Nephron (organoid): ENCODE results near the gene GLYR1.
"Not testable (repeated sequence)": the region's sequence is repeated elsewhere in the genome, so short reads cannot be mapped to it uniquely, and the experiment has no call there.

Source experiments
- H3K27ac Mint-ChIP-seq, 3 experiments: 2 replicates each; pipeline ENCODE4 v1.8.0; 2020; ENCODE audit warnings: mixed read lengths in 3 of 3, mild to moderate bottlenecking in 2 of 3, moderate library complexity in 1 of 3
- H3K27me3 Mint-ChIP-seq: 2 replicates; pipeline ENCODE4 v1.8.0; 2021; ENCODE audit warnings: low read depth, mild to moderate bottlenecking, moderate library complexity, mixed read lengths
- H3K36me3 Mint-ChIP-seq: 2 replicates; pipeline ENCODE4 v1.8.0; 2020; ENCODE audit warnings: low read depth, mixed read lengths
- H3K4me1 Mint-ChIP-seq: 2 replicates; pipeline ENCODE4 v1.8.0; 2020; ENCODE audit warnings: mixed read lengths
- H3K4me3 Mint-ChIP-seq, 3 experiments: 2 replicates each; pipeline ENCODE4 v1.8.0; 2020; ENCODE audit warnings: mild to moderate bottlenecking in 3 of 3, mixed read lengths in 3 of 3, moderate library complexity in 2 of 3
- H3K9me3 Mint-ChIP-seq: 2 replicates; pipeline ENCODE4 v1.8.0; 2020; ENCODE audit warnings: mixed read lengths
- TF ChIP-seq, protein P1 (sequence below), 3 experiments: fragments of 200-600 bp; sonication (generic); IDR thresholded peaks; one replicate each; pipeline ENCODE4 v1.5.0; 2021; ENCODE audit warnings: antibody characterized with exemption in 3 of 3; ENCODE audit not compliant: unreplicated experiment in 3 of 3

Gene GLYR1

DNA sequence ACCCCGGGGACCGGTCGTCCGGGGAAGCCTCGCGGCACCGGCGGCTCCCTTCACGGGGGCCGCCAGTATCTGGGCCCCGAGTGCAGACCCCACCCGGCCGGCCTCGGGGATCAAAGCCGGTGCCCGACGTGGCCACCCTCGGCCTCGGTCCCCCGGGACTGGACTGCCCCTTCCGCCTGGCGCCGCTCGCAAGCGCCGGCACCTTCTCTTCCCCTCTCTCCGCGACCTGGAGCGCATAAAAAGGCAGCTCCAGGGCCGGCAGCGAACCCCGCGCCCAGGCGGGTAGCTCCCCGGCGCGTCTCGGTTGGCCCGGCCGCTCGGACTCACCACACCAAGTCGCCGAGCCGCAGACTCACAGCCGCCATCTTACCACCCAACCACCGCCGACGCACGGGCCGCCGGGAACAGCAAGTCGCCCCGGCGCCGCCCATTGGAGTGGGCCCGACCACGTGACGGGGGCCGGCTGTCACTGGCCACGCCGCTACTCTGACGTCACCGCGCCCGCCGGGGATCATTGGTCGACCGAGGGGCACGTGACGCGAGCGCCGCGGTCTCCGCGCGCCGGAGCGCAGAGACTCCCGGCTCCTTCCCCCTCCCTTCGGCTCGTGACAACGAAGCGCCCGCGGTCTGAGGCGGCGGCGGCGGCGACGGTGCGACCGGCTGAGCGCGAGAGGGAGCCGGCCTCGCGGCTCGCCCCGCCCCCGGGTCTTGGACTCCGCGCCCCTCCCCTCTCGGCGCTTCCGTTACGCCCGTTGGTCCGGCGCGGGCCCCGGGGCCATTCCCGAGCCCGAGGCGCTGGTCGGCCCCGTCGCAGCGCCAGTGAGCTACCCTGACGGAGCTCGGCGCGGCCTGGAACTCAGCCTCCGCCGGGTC lies at the start of gene GLYR1, which contains the start of gene UBN1:
Gene GLYR1, minus strand, starts transcription at position 388 of the 873 bp plus-strand sequence. Its CDS starts 23 bp downstream, at position 365.
Gene UBN1, plus strand, starts transcription at position 581 of the 873 bp plus-strand sequence. CDS start 5,437 bp downstream, outside the sequence.
- Mint-ChIP-seq H3K4me3 (peak within 1 kb of the TSS; percentile 92 to 94 (median 94)), H3K9me3 (no peaks in the 10 kb centered on the region), H3K27ac (peak within 1 kb of the TSS; percentile 21 to 88 (median 83)), H3K4me1 (peaks cover 46% of the 10 kb centered on the region), H3K27me3 (no peaks in the 10 kb centered on the region), H3K36me3 (peaks cover 30% of the 10 kb centered on the region)
- TF ChIP-seq, protein P1, sequence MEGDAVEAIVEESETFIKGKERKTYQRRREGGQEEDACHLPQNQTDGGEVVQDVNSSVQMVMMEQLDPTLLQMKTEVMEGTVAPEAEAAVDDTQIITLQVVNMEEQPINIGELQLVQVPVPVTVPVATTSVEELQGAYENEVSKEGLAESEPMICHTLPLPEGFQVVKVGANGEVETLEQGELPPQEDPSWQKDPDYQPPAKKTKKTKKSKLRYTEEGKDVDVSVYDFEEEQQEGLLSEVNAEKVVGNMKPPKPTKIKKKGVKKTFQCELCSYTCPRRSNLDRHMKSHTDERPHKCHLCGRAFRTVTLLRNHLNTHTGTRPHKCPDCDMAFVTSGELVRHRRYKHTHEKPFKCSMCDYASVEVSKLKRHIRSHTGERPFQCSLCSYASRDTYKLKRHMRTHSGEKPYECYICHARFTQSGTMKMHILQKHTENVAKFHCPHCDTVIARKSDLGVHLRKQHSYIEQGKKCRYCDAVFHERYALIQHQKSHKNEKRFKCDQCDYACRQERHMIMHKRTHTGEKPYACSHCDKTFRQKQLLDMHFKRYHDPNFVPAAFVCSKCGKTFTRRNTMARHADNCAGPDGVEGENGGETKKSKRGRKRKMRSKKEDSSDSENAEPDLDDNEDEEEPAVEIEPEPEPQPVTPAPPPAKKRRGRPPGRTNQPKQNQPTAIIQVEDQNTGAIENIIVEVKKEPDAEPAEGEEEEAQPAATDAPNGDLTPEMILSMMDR (IDR thresholded peaks at IDR 0.05; ENCODE audit: unreplicated experiment in 3 of 3): no peak

DNA sequence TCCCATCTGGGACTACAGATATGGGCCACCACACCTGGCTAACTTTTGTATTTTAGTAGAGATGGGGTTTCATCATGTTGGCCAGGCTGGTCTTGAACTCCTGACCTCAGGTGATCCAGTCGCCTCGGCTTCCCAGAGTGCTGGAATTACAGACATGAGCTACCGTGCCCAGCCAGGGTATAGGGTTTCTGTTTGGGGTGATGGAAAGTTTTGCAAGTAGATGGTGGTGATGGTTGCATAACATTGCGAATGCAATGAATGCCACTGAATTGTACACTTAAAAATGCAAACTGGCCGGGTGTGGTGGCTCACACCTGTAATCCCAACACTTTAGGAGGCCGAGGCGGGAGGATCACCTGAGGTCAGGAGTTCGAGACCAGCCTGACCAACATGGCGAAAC lies 49.7 kb upstream of the GLYR1 start:
- peaks cover 12% of the 10 kb centered on the region for H3K4me1 Mint-ChIP-seq
- H3K9me3 Mint-ChIP-seq, H3K36me3 Mint-ChIP-seq, H3K27me3 Mint-ChIP-seq, H3K4me3 Mint-ChIP-seq, H3K27ac Mint-ChIP-seq: not testable (repeated sequence)

DNA sequence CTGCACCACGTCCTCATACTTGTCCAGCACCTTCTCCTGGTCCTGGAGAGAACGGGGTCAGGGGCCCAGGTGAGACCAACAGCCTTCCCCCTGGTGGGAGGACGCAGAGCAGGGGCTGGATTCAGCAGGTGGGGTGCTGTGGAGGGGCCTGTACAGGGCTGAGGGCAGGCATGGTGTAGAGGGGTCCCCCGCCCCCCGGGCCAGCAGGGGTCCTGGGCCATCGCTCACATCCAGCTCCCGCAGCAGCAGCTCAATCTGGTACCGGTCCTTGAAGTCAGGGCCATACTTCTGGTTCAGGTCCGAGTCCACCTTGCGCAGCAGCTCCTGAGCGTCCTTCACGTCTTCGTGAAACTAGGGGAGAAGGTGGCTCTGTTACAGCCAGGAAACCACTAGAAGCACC lies 48.3 kb upstream of the GLYR1 start:
- H3K4me1 Mint-ChIP-seq: peaks cover 12% of the 10 kb centered on the region
- H3K9me3 Mint-ChIP-seq: peaks cover 5% of the 10 kb centered on the region
- TF ChIP-seq, protein P1 (IDR thresholded peaks at IDR 0.05; ENCODE audit: unreplicated experiment in 3 of 3): no peak
- H3K27me3 Mint-ChIP-seq: no peaks in the 10 kb centered on the region
- no peak overlapping the region for H3K4me3 Mint-ChIP-seq
- no peak overlapping the region for H3K27ac Mint-ChIP-seq
- peaks cover 5% of the 10 kb centered on the region for H3K36me3 Mint-ChIP-seq

DNA sequence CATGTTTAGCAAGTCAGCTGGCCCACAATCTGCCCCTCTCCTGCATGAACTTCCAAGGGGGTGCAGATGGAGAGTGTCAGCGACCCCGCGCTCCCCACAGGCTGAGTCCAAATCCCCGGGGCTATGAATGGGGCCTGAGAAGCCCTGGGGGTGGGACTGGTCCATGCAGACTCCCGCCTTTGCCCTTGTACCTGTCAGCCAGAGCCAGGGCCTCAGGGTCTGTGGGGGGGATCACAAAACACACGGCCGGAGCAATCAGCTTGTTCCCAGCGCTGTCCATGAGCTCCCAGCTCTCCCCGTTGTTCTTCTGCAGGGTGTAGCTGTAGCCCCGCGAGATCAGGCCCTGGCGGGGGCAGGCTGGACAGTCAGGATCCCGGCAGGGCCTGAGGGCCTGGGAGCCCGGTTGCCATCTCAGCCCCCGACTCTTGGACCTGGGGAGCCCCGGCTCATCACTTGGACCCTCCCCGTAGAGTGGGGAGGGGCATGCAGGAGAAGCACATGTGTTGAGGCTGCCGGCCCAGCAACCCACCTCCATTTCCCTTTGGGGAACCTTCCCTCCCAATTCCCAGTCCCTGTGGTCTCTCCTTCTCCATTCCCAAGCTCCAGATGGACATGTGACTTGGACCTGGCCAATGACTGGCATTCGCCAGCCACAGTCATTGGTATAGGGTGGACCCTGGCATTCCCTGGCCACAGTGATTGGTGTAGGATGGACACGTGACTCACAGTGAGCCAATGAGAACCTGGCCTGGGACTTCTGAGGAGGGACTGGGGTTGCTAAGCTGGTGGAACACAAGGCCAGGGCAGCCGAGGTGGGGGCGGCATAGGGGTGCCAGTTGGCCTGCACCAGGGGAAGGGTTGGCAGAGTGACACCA lies 47.4 kb upstream of the GLYR1 start:
- H3K27me3 Mint-ChIP-seq: no peaks in the 10 kb centered on the region
- peaks cover 5% of the 10 kb centered on the region for H3K36me3 Mint-ChIP-seq
- no peak overlapping the region for H3K4me3 Mint-ChIP-seq
- peaks cover 12% of the 10 kb centered on the region for H3K4me1 Mint-ChIP-seq
- no peak overlapping the region for H3K27ac Mint-ChIP-seq
- TF ChIP-seq, protein P1 (IDR thresholded peaks at IDR 0.05; ENCODE audit: unreplicated experiment in 3 of 3): no peak
- peaks cover 2% of the 10 kb centered on the region for H3K9me3 Mint-ChIP-seq

DNA sequence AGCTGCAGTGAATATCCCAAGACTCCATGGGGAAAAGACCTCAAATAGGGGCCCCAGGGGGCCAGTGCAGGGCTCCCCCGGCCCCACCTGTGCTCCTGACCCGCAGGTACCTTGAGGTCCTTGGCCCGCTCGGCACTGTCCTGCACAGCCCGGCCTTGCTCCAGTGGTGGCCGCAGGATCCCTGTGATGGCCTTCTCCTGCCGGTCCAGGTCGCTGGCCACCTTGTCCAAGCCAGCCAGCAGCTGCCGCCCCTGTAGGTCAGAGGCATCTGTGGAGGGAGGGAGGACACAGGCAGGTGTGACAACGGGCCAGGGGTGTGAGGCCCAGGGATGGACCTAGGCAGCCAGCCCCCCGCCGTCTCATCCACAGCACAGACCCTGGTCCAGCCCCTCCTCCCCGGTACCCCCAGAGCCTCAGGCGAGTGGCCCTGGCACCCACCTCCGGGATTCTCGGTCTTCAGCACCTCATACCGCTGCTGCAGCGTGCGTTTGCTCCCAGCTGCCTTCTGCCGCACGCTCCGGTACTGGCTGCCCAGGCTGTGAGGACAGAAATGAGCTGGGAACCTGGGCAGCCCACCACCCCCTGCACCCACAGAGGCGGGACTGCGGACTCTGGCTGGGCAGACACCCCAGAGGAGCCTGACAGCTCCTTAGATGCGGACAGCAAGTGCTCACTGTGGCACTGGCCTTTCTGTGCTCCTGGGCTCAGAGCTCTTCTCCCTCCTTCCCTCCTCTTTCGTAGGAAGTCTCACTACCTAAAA lies 46.2 kb upstream of the GLYR1 start:
- Mint-ChIP-seq H3K27ac (peak overlapping the region in 2 of 3 experiments; percentile 17 to 55), H3K36me3 (peaks cover 5% of the 10 kb centered on the region), H3K9me3 (peaks cover under 1% of the 10 kb centered on the region), H3K4me1 (peaks cover 12% of the 10 kb centered on the region), H3K4me3 (no peak overlapping the region), H3K27me3 (no peaks in the 10 kb centered on the region)
- TF ChIP-seq, protein P1 (IDR thresholded peaks at IDR 0.05; ENCODE audit: unreplicated experiment in 3 of 3): no peak
